ENCODE results near the gene MAST2.
A peak's percentile ranks its signal among the peaks of the same experiment; 100 is the strongest.

The MAST2 gene

GRCh38 chr1:45769261-45769932 lies 34.0 kb upstream of the MAST2 start:
- no peak for TF ChIP-seq PATZ1 (CRISPR knock-in tag; IDR thresholded peaks at IDR 0.05; ENCODE audit: borderline replicate concordance)
- TF ChIP-seq CSRNP3 (CRISPR knock-in tag; IDR thresholded peaks at IDR 0.05), result no peak
- TF ChIP-seq GLIS3 (CRISPR knock-in tag; IDR thresholded peaks at IDR 0.05), result no peak
- no peak for TF ChIP-seq ZC3H10 (CRISPR knock-in tag; IDR thresholded peaks at IDR 0.05)
- TF ChIP-seq BACH2 (CRISPR knock-in tag; IDR thresholded peaks at IDR 0.05; ENCODE audit: borderline replicate concordance), result no peak
- no peak for TF ChIP-seq ESRRG (CRISPR knock-in tag; IDR thresholded peaks at IDR 0.05)
- TF ChIP-seq ZNF8 (CRISPR knock-in tag; IDR thresholded peaks at IDR 0.05), result no peak
- TF ChIP-seq PPARA (CRISPR knock-in tag; IDR thresholded peaks at IDR 0.05; ENCODE audit: borderline replicate concordance), result no peak
- TF ChIP-seq TCF4 (CRISPR knock-in tag; IDR thresholded peaks at IDR 0.05; ENCODE audit: borderline replicate concordance), result no peak
- no peak for TF ChIP-seq RARB (CRISPR knock-in tag; IDR thresholded peaks at IDR 0.05)
- peak; percentile 89 for ATAC-seq

- ATAC-seq, result no peak
- TF ChIP-seq OSR1 (CRISPR knock-in tag; IDR thresholded peaks at IDR 0.05) (no peak), RARB (CRISPR knock-in tag; IDR thresholded peaks at IDR 0.05) (no peak), TSHZ2 (CRISPR knock-in tag; IDR thresholded peaks at IDR 0.05) (no peak), CREB5 (CRISPR knock-in tag; IDR thresholded peaks at IDR 0.05; ENCODE audit: low read depth) (no peak), ARNTL (CRISPR knock-in tag; IDR thresholded peaks at IDR 0.05; ENCODE audit: borderline replicate concordance, low read depth) (no peak), BACH2 (CRISPR knock-in tag; IDR thresholded peaks at IDR 0.05; ENCODE audit: borderline replicate concordance) (no peak), PPARA (CRISPR knock-in tag; IDR thresholded peaks at IDR 0.05; ENCODE audit: borderline replicate concordance) (no peak), ZNF8 (CRISPR knock-in tag; IDR thresholded peaks at IDR 0.05) (no peak), TCF4 (CRISPR knock-in tag; IDR thresholded peaks at IDR 0.05; ENCODE audit: borderline replicate concordance) (no peak), ZNF565 (CRISPR knock-in tag; conservative IDR thresholded peaks at IDR 0.05; ENCODE audit: low read depth) (no peak)
Observed at GRCh38 chr1:45772971-45773370, 30.4 kb upstream of the MAST2 start.

GRCh38 chr1:45775794-45776193 lies 27.6 kb upstream of the MAST2 start:
- no peak for ATAC-seq
- TF ChIP-seq ZNF8 (CRISPR knock-in tag; IDR thresholded peaks at IDR 0.05) (no peak), ZFP30 (CRISPR knock-in tag; IDR thresholded peaks at IDR 0.05) (no peak), CSRNP3 (CRISPR knock-in tag; IDR thresholded peaks at IDR 0.05) (no peak), TSHZ2 (CRISPR knock-in tag; IDR thresholded peaks at IDR 0.05) (no peak), SNAI2 (CRISPR knock-in tag; IDR thresholded peaks at IDR 0.05) (no peak), CSDC2 (CRISPR knock-in tag; IDR thresholded peaks at IDR 0.05) (no peak), ZNF565 (CRISPR knock-in tag; conservative IDR thresholded peaks at IDR 0.05; ENCODE audit: low read depth) (no peak)

Data from SK-N-SH treated with all-trans-retinoic acid at 6 μM for 48 hours (cell line).